ENCODE results near the gene BCL6B.

DNA sequence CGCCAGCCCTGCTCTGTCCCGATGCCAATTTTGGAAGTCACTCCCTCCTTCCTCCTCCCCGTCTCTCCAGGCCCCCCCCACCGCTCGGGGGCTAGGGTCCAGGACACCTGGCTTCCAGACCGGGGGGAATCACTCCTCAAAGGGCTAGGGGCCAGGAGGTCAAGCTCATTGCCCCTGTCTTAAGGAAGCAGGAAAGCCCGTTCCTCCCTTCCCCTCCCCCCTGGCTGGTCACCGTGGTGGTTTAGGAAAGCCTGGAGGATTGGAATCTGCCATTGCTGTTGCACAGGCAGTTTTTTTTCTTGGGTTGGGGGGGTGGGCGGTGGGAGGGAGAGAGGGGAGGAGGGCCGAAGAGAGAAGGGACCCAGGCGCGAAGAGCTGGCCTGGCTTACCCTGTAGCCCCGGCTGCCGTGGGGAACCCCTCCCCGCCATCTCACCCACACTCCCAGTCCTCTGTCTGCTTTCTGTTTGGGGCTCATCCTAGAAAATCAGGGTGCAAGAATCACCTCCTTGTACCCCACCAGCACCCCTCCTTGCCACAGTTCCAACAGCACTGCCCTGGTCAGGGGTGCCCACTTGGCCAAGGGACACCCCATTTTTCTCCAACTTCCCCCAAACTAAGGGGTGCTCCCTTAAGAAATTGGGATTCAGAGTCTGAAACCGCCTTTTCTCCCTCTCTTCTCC, 2.9 kb upstream of the BCL6B start:
- TF ChIP-seq, protein P1, sequence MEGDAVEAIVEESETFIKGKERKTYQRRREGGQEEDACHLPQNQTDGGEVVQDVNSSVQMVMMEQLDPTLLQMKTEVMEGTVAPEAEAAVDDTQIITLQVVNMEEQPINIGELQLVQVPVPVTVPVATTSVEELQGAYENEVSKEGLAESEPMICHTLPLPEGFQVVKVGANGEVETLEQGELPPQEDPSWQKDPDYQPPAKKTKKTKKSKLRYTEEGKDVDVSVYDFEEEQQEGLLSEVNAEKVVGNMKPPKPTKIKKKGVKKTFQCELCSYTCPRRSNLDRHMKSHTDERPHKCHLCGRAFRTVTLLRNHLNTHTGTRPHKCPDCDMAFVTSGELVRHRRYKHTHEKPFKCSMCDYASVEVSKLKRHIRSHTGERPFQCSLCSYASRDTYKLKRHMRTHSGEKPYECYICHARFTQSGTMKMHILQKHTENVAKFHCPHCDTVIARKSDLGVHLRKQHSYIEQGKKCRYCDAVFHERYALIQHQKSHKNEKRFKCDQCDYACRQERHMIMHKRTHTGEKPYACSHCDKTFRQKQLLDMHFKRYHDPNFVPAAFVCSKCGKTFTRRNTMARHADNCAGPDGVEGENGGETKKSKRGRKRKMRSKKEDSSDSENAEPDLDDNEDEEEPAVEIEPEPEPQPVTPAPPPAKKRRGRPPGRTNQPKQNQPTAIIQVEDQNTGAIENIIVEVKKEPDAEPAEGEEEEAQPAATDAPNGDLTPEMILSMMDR (conservative IDR thresholded peaks at IDR 0.05; ENCODE audit: low read depth in 2 of 2): no peak
- TF ChIP-seq POLR2AphosphoS5 (IDR thresholded peaks at IDR 0.05; ENCODE audit: low read depth): no peak
- TF ChIP-seq, protein P2, sequence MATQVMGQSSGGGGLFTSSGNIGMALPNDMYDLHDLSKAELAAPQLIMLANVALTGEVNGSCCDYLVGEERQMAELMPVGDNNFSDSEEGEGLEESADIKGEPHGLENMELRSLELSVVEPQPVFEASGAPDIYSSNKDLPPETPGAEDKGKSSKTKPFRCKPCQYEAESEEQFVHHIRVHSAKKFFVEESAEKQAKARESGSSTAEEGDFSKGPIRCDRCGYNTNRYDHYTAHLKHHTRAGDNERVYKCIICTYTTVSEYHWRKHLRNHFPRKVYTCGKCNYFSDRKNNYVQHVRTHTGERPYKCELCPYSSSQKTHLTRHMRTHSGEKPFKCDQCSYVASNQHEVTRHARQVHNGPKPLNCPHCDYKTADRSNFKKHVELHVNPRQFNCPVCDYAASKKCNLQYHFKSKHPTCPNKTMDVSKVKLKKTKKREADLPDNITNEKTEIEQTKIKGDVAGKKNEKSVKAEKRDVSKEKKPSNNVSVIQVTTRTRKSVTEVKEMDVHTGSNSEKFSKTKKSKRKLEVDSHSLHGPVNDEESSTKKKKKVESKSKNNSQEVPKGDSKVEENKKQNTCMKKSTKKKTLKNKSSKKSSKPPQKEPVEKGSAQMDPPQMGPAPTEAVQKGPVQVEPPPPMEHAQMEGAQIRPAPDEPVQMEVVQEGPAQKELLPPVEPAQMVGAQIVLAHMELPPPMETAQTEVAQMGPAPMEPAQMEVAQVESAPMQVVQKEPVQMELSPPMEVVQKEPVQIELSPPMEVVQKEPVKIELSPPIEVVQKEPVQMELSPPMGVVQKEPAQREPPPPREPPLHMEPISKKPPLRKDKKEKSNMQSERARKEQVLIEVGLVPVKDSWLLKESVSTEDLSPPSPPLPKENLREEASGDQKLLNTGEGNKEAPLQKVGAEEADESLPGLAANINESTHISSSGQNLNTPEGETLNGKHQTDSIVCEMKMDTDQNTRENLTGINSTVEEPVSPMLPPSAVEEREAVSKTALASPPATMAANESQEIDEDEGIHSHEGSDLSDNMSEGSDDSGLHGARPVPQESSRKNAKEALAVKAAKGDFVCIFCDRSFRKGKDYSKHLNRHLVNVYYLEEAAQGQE (IDR thresholded peaks at IDR 0.05; ENCODE audit: unreplicated experiment): no peak
- TF ChIP-seq CREB1 (CRISPR knock-in tag; IDR thresholded peaks at IDR 0.05; ENCODE audit: low read depth): no peak
- TF ChIP-seq EZH2phosphoT487 (IDR thresholded peaks at IDR 0.05; ENCODE audit: unreplicated experiment): no peak
- TF ChIP-seq EZH2 (IDR thresholded peaks at IDR 0.05; ENCODE audit: low read depth, unreplicated experiment): no peak
- TF ChIP-seq, protein P3, sequence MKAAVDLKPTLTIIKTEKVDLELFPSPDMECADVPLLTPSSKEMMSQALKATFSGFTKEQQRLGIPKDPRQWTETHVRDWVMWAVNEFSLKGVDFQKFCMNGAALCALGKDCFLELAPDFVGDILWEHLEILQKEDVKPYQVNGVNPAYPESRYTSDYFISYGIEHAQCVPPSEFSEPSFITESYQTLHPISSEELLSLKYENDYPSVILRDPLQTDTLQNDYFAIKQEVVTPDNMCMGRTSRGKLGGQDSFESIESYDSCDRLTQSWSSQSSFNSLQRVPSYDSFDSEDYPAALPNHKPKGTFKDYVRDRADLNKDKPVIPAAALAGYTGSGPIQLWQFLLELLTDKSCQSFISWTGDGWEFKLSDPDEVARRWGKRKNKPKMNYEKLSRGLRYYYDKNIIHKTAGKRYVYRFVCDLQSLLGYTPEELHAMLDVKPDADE (IDR thresholded peaks at IDR 0.05): no peak
- TF ChIP-seq NANOG (IDR thresholded peaks at IDR 0.05; ENCODE audit: borderline replicate concordance): no peak

All from GM23338 (cell line).